Activated naive CD8-positive, alpha-beta T cell (primary cell): ENCODE measurements around the gene LHFPL6.

Source experiments
- H3K27ac Mint-ChIP-seq: one replicate; pipeline ENCODE4 v1.8.0; 2021; ENCODE audit warnings: mixed read lengths
- H3K27me3 Mint-ChIP-seq: one replicate; pipeline ENCODE4 v1.8.0; 2021; ENCODE audit warnings: mixed read lengths
- H3K36me3 Mint-ChIP-seq: one replicate; pipeline ENCODE4 v1.8.0; 2021; ENCODE audit warnings: mixed read lengths
- H3K4me1 Mint-ChIP-seq: one replicate; pipeline ENCODE4 v1.8.0; 2021; ENCODE audit warnings: low read depth, mixed read lengths
- H3K4me3 Mint-ChIP-seq: one replicate; pipeline ENCODE4 v1.8.0; 2021; ENCODE audit warnings: mild to moderate bottlenecking, mixed read lengths
- H3K9me3 Mint-ChIP-seq: one replicate; pipeline ENCODE4 v1.8.0; 2021; ENCODE audit warnings: low read depth, mixed read lengths

Gene LHFPL6

GRCh38 chr13:39525506-39525905 lies 77.5 kb downstream of the LHFPL6 start:
- Mint-ChIP-seq H3K27me3 (peaks cover 13% of the 10 kb centered on the region), H3K4me3 (no peak overlapping the region), H3K4me1 (no peaks in the 10 kb centered on the region), H3K36me3 (no peaks in the 10 kb centered on the region), H3K9me3 (no peaks in the 10 kb centered on the region), H3K27ac (no peak overlapping the region)

GRCh38 chr13:39524795-39525194 lies 78.2 kb downstream of the LHFPL6 start:
- no peaks in the 10 kb centered on the region for H3K9me3 Mint-ChIP-seq
- H3K27ac Mint-ChIP-seq: no peak overlapping the region
- H3K4me1 Mint-ChIP-seq: no peaks in the 10 kb centered on the region
- H3K36me3 Mint-ChIP-seq: no peaks in the 10 kb centered on the region
- H3K4me3 Mint-ChIP-seq: no peak overlapping the region
- peaks cover 11% of the 10 kb centered on the region for H3K27me3 Mint-ChIP-seq

GRCh38 chr13:39522329-39522728 lies 80.7 kb downstream of the LHFPL6 start:
- Mint-ChIP-seq H3K4me3 (no peak overlapping the region), H3K27ac (no peak overlapping the region), H3K4me1 (no peaks in the 10 kb centered on the region), H3K36me3 (no peaks in the 10 kb centered on the region), H3K9me3 (no peaks in the 10 kb centered on the region), H3K27me3 (peaks cover 5% of the 10 kb centered on the region)

GRCh38 chr13:39521701-39522100 lies 81.3 kb downstream of the LHFPL6 start:
- H3K27me3 Mint-ChIP-seq: peaks cover 5% of the 10 kb centered on the region
- no peak overlapping the region for H3K4me3 Mint-ChIP-seq
- H3K4me1 Mint-ChIP-seq: no peaks in the 10 kb centered on the region
- no peaks in the 10 kb centered on the region for H3K9me3 Mint-ChIP-seq
- no peak overlapping the region for H3K27ac Mint-ChIP-seq
- H3K36me3 Mint-ChIP-seq: no peaks in the 10 kb centered on the region

- Mint-ChIP-seq H3K9me3 (no peaks in the 10 kb centered on the region), H3K4me3 (no peak overlapping the region), H3K27ac (no peak overlapping the region), H3K27me3 (no peaks in the 10 kb centered on the region), H3K4me1 (no peaks in the 10 kb centered on the region), H3K36me3 (no peaks in the 10 kb centered on the region)
Measured at GRCh38 chr13:39516096-39516495, 86.9 kb downstream of the LHFPL6 start.

GRCh38 chr13:39515224-39515714 lies 87.7 kb downstream of the LHFPL6 start:
- Mint-ChIP-seq H3K36me3 (no peaks in the 10 kb centered on the region), H3K27ac (no peak overlapping the region), H3K4me1 (no peaks in the 10 kb centered on the region), H3K4me3 (no peak overlapping the region), H3K9me3 (no peaks in the 10 kb centered on the region), H3K27me3 (no peaks in the 10 kb centered on the region)

- no peaks in the 10 kb centered on the region for H3K4me1 Mint-ChIP-seq
- no peaks in the 10 kb centered on the region for H3K9me3 Mint-ChIP-seq
- H3K4me3 Mint-ChIP-seq: no peak overlapping the region
- no peak overlapping the region for H3K27ac Mint-ChIP-seq
- no peaks in the 10 kb centered on the region for H3K36me3 Mint-ChIP-seq
- H3K27me3 Mint-ChIP-seq: peaks cover 5% of the 10 kb centered on the region
Measured at GRCh38 chr13:39512687-39513086, 90.3 kb downstream of the LHFPL6 start.

GRCh38 chr13:39510316-39510695 lies 92.7 kb downstream of the LHFPL6 start:
- H3K4me3 Mint-ChIP-seq: no peak overlapping the region
- H3K27ac Mint-ChIP-seq: no peak overlapping the region
- no peaks in the 10 kb centered on the region for H3K9me3 Mint-ChIP-seq
- peaks cover 5% of the 10 kb centered on the region for H3K27me3 Mint-ChIP-seq
- no peaks in the 10 kb centered on the region for H3K36me3 Mint-ChIP-seq
- no peaks in the 10 kb centered on the region for H3K4me1 Mint-ChIP-seq

- peaks cover 5% of the 10 kb centered on the region for H3K27me3 Mint-ChIP-seq
- no peaks in the 10 kb centered on the region for H3K36me3 Mint-ChIP-seq
- no peak overlapping the region for H3K4me3 Mint-ChIP-seq
- no peak overlapping the region for H3K27ac Mint-ChIP-seq
- no peaks in the 10 kb centered on the region for H3K4me1 Mint-ChIP-seq
- no peaks in the 10 kb centered on the region for H3K9me3 Mint-ChIP-seq
Measured at GRCh38 chr13:39509616-39510315, 93.2 kb downstream of the LHFPL6 start.

- Mint-ChIP-seq H3K4me3 (no peak overlapping the region), H3K27me3 (peaks cover 5% of the 10 kb centered on the region), H3K9me3 (no peaks in the 10 kb centered on the region), H3K27ac (no peak overlapping the region), H3K36me3 (no peaks in the 10 kb centered on the region), H3K4me1 (no peaks in the 10 kb centered on the region)
Measured at GRCh38 chr13:39506559-39507390, 96.2 kb downstream of the LHFPL6 start.

GRCh38 chr13:39505151-39505550 lies 97.8 kb downstream of the LHFPL6 start:
- Mint-ChIP-seq H3K36me3 (no peaks in the 10 kb centered on the region), H3K4me1 (no peaks in the 10 kb centered on the region), H3K9me3 (no peaks in the 10 kb centered on the region), H3K27me3 (peaks cover 5% of the 10 kb centered on the region), H3K4me3 (no peak overlapping the region), H3K27ac (no peak overlapping the region)

- Mint-ChIP-seq H3K4me1 (no peaks in the 10 kb centered on the region), H3K36me3 (no peaks in the 10 kb centered on the region), H3K27ac (no peak overlapping the region), H3K4me3 (no peak overlapping the region), H3K9me3 (no peaks in the 10 kb centered on the region), H3K27me3 (no peaks in the 10 kb centered on the region)
Measured at GRCh38 chr13:39503048-39503447, 99.9 kb downstream of the LHFPL6 start.

- Mint-ChIP-seq H3K4me3 (no peak overlapping the region), H3K9me3 (no peaks in the 10 kb centered on the region), H3K4me1 (no peaks in the 10 kb centered on the region), H3K27ac (no peak overlapping the region), H3K27me3 (peaks cover 3% of the 10 kb centered on the region), H3K36me3 (no peaks in the 10 kb centered on the region)
Measured at GRCh38 chr13:39501702-39502324, 101.2 kb downstream of the LHFPL6 start.

GRCh38 chr13:39499604-39500003 lies 103.4 kb downstream of the LHFPL6 start:
- Mint-ChIP-seq H3K9me3 (no peaks in the 10 kb centered on the region), H3K27ac (no peak overlapping the region), H3K4me3 (no peak overlapping the region), H3K27me3 (peaks cover 3% of the 10 kb centered on the region), H3K36me3 (no peaks in the 10 kb centered on the region), H3K4me1 (no peaks in the 10 kb centered on the region)

GRCh38 chr13:39498471-39499114 lies 104.4 kb downstream of the LHFPL6 start:
- H3K9me3 Mint-ChIP-seq: no peaks in the 10 kb centered on the region
- no peaks in the 10 kb centered on the region for H3K36me3 Mint-ChIP-seq
- no peak overlapping the region for H3K4me3 Mint-ChIP-seq
- no peak overlapping the region for H3K27ac Mint-ChIP-seq
- no peaks in the 10 kb centered on the region for H3K4me1 Mint-ChIP-seq
- peaks cover 3% of the 10 kb centered on the region for H3K27me3 Mint-ChIP-seq
